Measurements from ENCODE around the gene SKAP2. TPM values are rescaled to one million over a fixed set of nuclear protein-coding genes. Genes with fewer than 3 reads are reported as not detected.

SKAP2 gene
- polyA plus RNA-seq, 1 of the 3 experiments (the other 2 are of a cell fraction) = 0.69 TPM

GRCh38 chr7:26860361-26860760, 4.0 kb downstream of the SKAP2 start:
- H4K20me1 ChIP-seq (ENCODE audit: insufficient read depth) = no peaks in the 10 kb centered on the region
- H3K36me3 ChIP-seq (replicated peaks in 1 of 2; ENCODE audit: control insufficient read depth in 1 of 2, insufficient read depth in 2 of 2, low read length in 1 of 2) = no peaks in the 10 kb centered on the region
- peaks cover 0 to 14% of the 10 kb centered on the region in 2 experiments; a peak in 2 of 4 replicates for H3K4me1 ChIP-seq (ENCODE audit: control insufficient read depth in 1 of 2, insufficient read depth in 2 of 2, low read depth in 1 of 2, low read length in 1 of 2)
- no peak overlapping the region for H3K4me3 ChIP-seq (ENCODE audit: low read depth in 2 of 2, low read length in 1 of 2)
- 10% methylated on average over 2 of the region's 2 CpGs for WGBS (ENCODE audit: low lambda C conversion rate)
- H3K9me2 ChIP-seq = no peaks in the 10 kb centered on the region
- no peak for DNase-seq
- H3K27ac ChIP-seq (ENCODE audit: low read depth in 2 of 2, low read length in 1 of 2) = no peak overlapping the region
- H3K9ac ChIP-seq = no peak overlapping the region
- CTCF ChIA-PET = no interaction called here
- H3K79me2 ChIP-seq (ENCODE audit: insufficient read depth) = no peaks in the 10 kb centered on the region; the same call in 1 of the 2 replicates
- peaks cover 4% of the 10 kb centered on the region for H3F3A ChIP-seq (replicated peaks; ENCODE audit: insufficient read depth)
- H3K27me3 ChIP-seq (ENCODE audit: insufficient read depth) = peaks cover 45% of the 10 kb centered on the region; the same call in 1 of the 2 replicates
- POLR2A ChIA-PET = no interaction called here
- H2AFZ ChIP-seq (ENCODE audit: low read depth) = no peak overlapping the region
- H3K9me3 ChIP-seq = peaks cover 5% of the 10 kb centered on the region; the same call in 1 of the 2 replicates
- H3K4me2 ChIP-seq = no peak overlapping the region
- TF ChIP-seq JUND (IDR thresholded peaks at IDR 0.05) (no peak), MAX (IDR thresholded peaks at IDR 0.05; ENCODE audit: low read depth) (no peak)

GRCh38 chr7:26859720-26860119, 4.7 kb downstream of the SKAP2 start:
- no peak overlapping the region for H3K27ac ChIP-seq (ENCODE audit: low read depth in 2 of 2, low read length in 1 of 2)
- no peak overlapping the region for H3K4me3 ChIP-seq (ENCODE audit: low read depth in 2 of 2, low read length in 1 of 2)
- H3K79me2 ChIP-seq (ENCODE audit: insufficient read depth) = no peaks in the 10 kb centered on the region; the same call in 1 of the 2 replicates
- H3K36me3 ChIP-seq (replicated peaks in 1 of 2; ENCODE audit: control insufficient read depth in 1 of 2, insufficient read depth in 2 of 2, low read length in 1 of 2) = no peaks in the 10 kb centered on the region
- no peaks in the 10 kb centered on the region for H3K9me2 ChIP-seq
- no peak overlapping the region for H3K4me2 ChIP-seq
- no peak for DNase-seq
- no peak overlapping the region for H2AFZ ChIP-seq (ENCODE audit: low read depth)
- ChIA-PET POLR2A (no interaction called here), CTCF (interaction anchor here (0.6 kb wide), 1 partner anchor 320 kb away, joined by 3 read pairs; no protein-coding TSS in a partner anchor)
- H3K9me3 ChIP-seq = peaks cover 5% of the 10 kb centered on the region; the same call in 1 of the 2 replicates
- peaks cover 0 to 8% of the 10 kb centered on the region in 2 experiments; a peak in 2 of 4 replicates for H3K4me1 ChIP-seq (ENCODE audit: control insufficient read depth in 1 of 2, insufficient read depth in 2 of 2, low read depth in 1 of 2, low read length in 1 of 2)
- H3K9ac ChIP-seq = no peak overlapping the region
- H3F3A ChIP-seq (replicated peaks; ENCODE audit: insufficient read depth) = peaks cover 4% of the 10 kb centered on the region
- peaks cover 51% of the 10 kb centered on the region; the same call in 1 of the 2 replicates for H3K27me3 ChIP-seq (ENCODE audit: insufficient read depth)
- TF ChIP-seq TAF1 (IDR thresholded peaks at IDR 0.05; ENCODE audit: borderline replicate concordance, low read depth, low read length) (no peak), EZH2phosphoT487 (IDR thresholded peaks at IDR 0.05; ENCODE audit: borderline replicate concordance, low read depth) (no peak), REST (IDR thresholded peaks at IDR 0.05; ENCODE audit: low read depth, low read length) (no peak), FOXJ3 (CRISPR knock-in tag; IDR thresholded peaks at IDR 0.05) (no peak), USF1 (IDR thresholded peaks at IDR 0.05; ENCODE audit: borderline replicate concordance, low read depth) (no peak), PBX3 (IDR thresholded peaks at IDR 0.05) (no peak), RCOR1 (IDR thresholded peaks at IDR 0.05; ENCODE audit: low read length) (no peak), NFIC (IDR thresholded peaks at IDR 0.05; ENCODE audit: borderline replicate concordance) (no peak), SIN3A (IDR thresholded peaks at IDR 0.05; ENCODE audit: borderline replicate concordance, low read depth, low read length) (no peak), TCF12 (IDR thresholded peaks at IDR 0.05) (no peak), POLR2AphosphoS5 (IDR thresholded peaks at IDR 0.05; ENCODE audit: low read depth, low read length) (no peak), RFX5 (IDR thresholded peaks at IDR 0.05; ENCODE audit: low read length) (no peak), CTCF (IDR thresholded peaks at IDR 0.05) (no peak), MXI1 (IDR thresholded peaks at IDR 0.05; ENCODE audit: low read depth, low read length) (no peak), ELF1 (IDR thresholded peaks at IDR 0.05) (no peak)
- no peaks in the 10 kb centered on the region for H4K20me1 ChIP-seq (ENCODE audit: insufficient read depth)
